GM21529 (cell line): ENCODE measurements around the gene SLC6A9.

Experiments
- ATAC-seq: cut with Tn5 transposase; IDR thresholded peaks from one replicate; pipeline ENCODE4 v1.9.1; 2021; ENCODE audit not compliant: unreplicated experiment

The SLC6A9 gene

GRCh38 chr1:43973981-43974442, 57.2 kb downstream of the SLC6A9 start:
- ATAC-seq, result peak; percentile 0

DNA sequence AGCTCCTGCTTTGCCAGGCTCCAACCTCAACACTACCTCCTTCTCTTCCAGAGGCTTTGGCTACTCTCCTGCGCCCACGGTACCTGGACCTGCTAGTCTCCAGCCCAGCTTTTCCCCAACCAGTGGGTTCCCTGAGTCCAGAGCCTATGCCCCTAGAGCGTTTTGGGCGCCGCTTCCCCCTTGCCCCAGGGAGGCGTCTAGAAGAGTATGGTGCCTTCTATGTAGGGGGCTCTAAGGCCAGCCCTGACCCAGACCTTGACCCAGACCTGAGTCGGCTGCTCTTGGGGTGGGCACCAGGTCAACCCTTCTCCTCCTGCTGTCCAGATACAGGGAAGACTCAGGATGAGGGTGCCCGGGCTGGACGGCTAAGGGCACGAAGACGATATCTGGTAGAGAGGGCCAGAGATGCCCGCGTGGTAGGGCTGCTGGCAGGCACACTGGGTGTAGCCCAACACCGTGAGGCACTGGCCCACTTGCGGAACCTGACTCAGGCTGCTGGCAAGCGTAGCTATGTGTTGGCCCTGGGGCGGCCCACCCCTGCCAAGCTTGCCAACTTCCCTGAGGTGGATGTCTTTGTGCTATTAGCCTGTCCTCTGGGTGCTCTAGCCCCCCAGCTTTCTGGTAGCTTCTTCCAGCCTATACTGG, 59.8 kb downstream of the SLC6A9 start:
- no peak for ATAC-seq

DNA sequence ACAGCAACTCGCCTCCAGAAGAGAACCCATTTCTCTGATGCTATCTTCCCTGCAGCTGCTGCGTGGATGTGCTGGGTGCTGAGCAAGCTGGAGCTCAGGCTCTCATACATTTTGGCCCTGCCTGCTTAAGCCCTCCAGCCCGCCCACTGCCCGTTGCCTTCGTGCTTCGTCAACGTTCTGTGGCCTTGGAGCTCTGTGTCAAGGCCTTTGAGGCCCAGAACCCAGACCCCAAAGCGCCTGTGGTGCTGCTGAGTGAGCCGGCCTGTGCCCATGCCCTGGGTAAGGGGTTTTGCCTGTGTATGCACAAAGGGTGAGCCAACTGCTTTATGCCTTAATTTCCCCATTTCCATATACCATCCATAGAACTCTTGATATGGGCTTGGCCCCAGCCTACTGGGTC, 60.4 kb downstream of the SLC6A9 start:
- no peak for ATAC-seq

- ATAC-seq, result no peak
These were observed 60.8 kb downstream of the SLC6A9 start for GRCh38 chr1:43970502-43970901.

- peak; percentile 82 for ATAC-seq
These were observed 61.4 kb downstream of the SLC6A9 start, which contains the start of gene DPH2 for GRCh38 chr1:43969746-43970466. TSS of gene DPH2 (plus strand) at chr1:43970010. CDS start at chr1:43970176, 166 bp downstream.

DNA sequence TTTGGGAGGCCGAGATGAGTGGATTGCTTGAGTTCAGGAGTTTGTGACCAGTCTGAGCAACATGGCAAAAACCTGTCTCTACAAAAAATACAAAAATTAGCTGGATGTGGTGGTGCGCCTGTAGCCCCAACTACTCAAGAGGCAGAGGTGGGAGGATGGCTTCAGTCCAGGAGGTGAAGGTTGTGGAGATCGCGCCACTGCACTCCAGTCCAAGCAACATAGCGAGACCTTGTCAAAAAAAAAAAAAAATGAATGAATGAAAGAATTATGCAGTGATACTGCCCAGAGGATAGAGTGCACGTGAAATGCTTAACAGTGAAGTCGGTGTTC, 61.9 kb downstream of the SLC6A9 start:
- no peak for ATAC-seq

GRCh38 chr1:43968348-43968948, 62.8 kb downstream of the SLC6A9 start:
- ATAC-seq, result no peak

DNA sequence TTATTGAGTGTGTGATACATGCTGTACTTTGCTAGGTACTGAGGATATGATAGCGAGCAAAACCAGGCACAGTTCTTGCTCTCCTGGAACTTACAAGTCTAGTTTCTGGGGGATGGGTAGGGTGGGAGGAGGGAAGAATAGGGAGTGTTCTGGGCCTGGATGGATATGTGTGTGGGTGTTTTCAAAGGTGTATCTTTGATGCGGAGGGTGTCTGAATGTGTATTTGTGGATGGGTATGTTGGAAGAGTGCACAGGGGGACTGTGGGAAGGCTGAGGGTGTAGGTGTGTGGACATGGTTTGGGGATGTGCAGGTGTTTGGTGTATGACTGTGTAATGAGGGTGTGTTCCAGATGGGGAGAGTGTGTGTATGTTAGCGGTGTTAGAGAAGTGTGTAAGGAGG, 65.9 kb downstream of the SLC6A9 start:
- no peak for ATAC-seq

DNA sequence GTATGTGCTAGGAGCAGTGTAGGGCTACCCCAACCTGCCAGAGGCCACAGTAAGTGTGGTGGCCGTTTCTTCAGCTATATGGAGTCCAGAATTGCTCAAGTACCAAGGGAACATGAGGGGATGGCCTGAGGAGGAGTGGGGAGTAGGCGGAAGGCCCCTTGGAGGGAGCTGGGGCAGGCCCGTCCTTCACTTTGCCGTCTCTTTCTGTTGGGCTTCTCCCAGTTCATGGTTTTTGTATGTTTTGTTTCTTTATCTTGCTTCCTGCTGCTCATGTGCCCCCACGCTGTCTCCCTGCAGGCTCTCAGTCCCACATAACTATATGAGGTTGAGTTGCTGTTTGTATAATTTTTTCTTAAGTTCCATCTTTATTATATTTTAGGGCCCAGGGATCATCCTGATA, 67.4 kb downstream of the SLC6A9 start:
- ATAC-seq, result no peak

DNA sequence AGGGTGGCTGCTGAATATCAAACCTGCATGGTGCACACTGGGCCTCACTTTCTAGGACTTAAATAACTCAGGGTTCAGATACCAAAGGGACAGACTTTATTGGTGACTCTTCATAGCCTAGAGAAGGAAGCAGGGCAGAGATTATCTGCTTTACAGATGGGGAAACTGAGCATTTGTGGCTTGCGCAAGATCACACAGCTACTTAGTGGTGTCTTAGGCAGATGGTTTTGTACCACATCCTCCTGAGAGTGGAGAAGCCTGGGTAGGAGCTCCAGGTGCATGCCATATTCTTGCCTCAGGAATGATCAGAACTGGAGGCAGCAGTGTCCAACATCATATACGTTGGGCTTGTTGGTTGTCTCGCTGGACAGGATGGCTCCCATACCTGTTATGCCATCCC, 68.3 kb downstream of the SLC6A9 start:
- no peak for ATAC-seq

DNA sequence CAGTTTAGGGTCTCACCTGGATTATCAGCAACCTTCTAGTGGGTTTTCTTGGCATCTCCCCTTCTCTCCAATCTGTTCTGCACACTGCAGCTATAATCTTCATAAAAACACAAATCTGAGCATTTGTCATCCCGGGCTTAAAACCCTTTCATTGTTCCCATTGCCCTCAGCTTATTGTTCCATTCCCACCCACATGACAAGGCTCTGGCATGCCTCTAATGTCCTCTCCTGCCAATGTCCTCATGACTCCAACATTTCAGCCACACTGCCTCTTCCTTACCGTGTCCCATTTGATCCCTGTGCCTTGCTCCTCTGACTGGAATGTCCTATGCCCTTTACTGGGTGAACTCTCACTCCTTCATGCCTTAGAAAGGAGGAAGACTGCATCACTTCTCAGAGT, 68.9 kb downstream of the SLC6A9 start:
- ATAC-seq, result no peak

DNA sequence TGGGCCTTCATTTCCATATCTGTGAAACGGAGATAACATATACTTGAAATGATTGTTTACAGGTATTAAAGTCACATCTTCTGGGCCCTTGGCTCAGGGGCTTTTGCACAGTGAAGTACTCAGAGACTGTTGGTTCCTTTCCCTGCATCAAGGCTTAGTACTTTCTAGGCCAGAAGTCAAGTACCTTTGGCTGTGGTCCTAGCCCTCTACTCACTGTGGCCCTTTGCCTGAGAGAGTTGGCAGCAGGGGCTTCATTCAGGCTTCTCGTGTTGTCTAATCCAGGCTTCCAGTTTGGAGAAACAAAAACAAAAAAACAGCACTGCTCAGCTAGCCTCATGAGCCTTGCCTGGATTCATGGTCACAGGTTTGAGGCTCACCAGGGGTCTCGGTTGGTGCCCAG, 69.6 kb downstream of the SLC6A9 start:
- no peak for ATAC-seq

- no peak for ATAC-seq
These were observed 70.5 kb downstream of the SLC6A9 start for GRCh38 chr1:43960798-43961197.

GRCh38 chr1:43958351-43959255, 72.7 kb downstream of the SLC6A9 start:
- ATAC-seq, result no peak

GRCh38 chr1:43957407-43958040, 73.7 kb downstream of the SLC6A9 start:
- ATAC-seq, result no peak

DNA sequence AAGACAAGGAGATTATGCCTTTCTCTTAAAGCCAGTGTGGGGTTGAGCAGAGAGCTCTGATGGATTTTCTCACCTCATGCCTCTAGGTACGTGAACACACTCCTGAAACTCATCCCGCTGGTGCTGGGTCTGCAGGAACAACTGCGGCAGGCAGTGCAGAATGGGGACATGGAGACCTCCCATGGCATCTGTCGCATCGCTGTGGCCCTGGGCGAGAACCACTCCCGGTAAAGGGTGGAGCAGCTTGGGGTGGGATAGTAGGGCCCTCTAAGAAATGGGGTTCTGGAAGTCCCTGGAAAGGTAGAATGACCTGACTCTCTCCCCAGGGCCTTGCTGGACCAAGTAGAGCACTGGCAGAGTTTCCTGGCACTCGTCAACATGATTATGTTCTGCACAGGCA, 75.0 kb downstream of the SLC6A9 start:
- no peak for ATAC-seq

GRCh38 chr1:43954036-43954435, 77.2 kb downstream of the SLC6A9 start:
- ATAC-seq, result no peak

DNA sequence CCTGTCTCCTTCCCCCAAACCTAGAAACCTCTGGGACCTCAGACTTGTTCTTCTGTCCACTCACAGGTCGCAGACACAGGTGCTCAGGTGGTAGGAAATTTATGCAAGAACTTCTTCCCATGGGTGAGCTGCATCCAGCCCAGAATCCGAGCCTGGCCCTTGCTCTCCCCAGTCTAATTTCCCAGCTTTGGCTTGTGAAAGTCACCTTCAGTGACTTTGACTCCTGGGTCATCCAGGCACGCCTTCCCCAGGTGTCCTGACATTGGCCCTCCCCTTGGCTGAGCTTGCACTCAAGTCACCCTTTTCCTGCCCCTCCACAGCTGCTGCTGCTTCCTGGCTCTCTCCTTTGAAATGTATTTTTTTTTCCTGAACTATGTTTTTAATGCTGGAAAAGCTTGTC, 77.9 kb downstream of the SLC6A9 start:
- ATAC-seq, result no peak

- ATAC-seq, result no peak
These were observed 78.4 kb downstream of the SLC6A9 start for GRCh38 chr1:43952731-43953346.
